Mesenteric fat pad (tissue), 1 donor: Measurements from ENCODE around the gene EEF2. TPM values are rescaled to one million over a fixed set of nuclear protein-coding genes. Genes with fewer than 3 reads are reported as not detected.
"Not testable (repeated sequence)": the region's sequence is repeated elsewhere in the genome, so short reads cannot be mapped to it uniquely, and the experiment has no call there.

Experiments
- DNase-seq: peaks from one replicate; pipeline ENCODE4 v3.0.0-alpha.2; 2020; ENCODE audit warnings: low spot score
- total RNA-seq: library from RNA; stranded (reverse); fragmentation: NEBNext Ultra II Directional; extraction: Animal tissue kit (Norgen Biotek cat#: 25700); gene quantifications from one replicate; pipeline ENCODE4 v1.2.1, GENCODE V29; 2021
- donor health status: DM: yes; HTN: yes; CAD: no.

EEF2 gene
- total RNA-seq, 1 donor from 2014 or later, result 2,131 TPM

DNA sequence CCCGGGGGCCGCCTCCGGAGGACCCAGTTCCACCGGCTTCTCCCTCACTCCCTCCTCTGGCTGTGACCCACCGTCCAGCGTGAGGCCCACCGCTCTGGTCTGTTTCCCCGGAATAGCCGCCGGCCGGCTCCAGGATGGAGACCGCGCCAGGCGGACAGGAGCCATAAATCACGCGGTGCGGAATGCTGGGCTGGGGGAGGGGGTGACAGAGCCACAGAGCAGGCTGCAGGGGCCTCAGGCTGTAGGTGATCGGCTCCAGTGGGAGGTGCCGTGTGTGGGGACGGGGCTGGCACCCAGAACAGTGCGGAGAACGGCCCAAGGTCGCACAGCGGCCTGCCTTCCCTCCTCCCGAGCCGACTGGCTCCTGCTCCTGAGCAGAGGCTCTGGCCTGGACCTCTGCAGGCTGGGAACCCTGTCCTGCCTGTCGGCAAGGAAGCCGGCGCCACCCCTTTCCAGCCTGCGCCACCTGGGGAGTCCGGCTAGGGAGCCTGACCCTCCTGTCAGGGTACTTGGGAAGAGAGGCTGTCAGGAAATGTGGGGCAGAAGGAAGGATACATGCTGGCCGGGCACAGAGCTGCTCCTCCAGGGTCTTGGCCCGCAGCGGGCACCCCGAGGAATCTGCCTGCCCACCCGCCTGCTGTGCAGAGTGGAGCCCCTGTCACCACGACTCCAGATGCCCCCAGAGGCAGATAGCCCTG, 30.6 kb upstream of the EEF2 start:
- DNase-seq, result no peak

DNA sequence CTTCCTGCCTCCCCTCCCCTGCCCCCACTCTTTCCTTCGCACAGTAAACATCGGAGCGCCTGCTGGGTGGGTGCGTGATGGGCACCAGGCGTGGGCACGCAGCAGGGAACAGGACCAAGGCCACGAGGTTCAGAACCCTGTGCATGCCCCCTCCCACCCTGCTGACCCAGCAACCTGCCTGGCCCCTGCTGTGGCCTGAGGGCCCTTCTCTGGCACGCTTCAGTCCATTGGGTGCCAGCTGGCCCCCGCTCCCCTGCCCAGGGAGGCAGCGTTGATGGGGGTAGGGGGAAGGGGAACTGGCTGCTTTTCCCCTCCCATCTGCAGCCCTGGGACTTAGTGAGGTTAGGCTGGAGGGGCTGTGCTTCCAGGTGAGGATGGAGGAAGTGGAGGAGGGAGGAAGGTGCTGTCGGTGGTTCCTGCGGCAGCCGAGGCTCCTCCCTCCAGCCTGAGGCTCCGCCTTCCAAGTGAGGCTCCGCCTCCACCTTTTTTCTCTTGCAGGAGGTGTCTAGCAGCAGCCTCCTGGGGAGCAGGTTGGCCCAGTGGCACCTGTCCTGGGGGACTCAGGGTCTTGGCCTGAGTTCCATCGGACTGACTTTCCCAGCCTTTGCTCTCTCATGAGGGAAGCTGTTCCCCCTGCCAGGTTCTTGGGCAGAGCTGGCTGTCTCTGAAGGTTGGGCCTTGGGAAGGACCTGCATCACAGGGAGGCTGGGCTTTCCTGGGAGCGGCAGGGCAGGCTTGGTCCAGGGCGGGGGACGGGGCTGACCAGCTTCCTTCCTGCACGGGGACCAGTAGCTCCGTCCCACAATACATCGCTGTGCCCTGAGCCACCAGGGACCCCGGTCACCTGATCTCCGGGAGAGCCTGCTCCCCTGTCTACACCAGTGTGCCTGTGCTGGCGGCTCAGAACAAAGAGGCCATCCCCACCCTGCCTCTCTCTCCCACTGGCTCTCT, 29.6 kb upstream of the EEF2 start:
- no peak for DNase-seq

DNA sequence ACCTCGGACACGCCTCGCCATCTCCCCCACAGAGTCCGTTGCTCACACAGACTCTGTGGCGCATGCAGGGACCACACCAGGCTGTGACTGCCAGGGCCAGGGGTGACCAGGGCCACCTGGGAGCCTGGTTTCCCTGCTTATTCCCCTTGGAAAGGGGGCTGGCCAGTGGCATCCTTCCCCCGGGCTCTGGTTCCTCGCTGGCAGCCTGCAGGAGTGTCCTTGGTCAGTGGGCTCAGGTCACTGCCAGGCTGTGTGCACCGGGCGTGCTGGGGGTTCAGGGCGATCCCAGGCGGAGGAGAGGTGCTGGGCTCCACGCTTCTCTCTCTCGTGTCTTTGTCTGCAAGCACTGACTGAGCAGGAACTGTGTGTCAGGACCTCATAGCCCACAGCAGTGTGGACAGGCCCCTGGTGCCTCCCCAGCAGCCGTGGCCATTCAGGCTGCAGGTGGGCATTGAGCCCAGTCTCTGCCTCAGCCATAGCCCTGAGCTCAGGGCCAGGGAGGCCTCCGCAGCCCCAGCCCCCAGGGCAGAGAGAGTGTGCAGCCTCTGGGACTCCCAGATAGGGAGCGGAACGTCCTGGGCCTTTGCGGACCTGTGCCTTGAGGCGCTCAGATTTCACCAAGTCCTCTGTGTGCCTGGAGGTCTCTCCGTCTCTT, 28.8 kb upstream of the EEF2 start:
- no peak for DNase-seq

- no peak for DNase-seq
Measured at GRCh38 chr19:4012975-4013634, 27.8 kb upstream of the EEF2 start.

GRCh38 chr19:4012092-4012974, 27.1 kb upstream of the EEF2 start:
- no peak for DNase-seq

DNA sequence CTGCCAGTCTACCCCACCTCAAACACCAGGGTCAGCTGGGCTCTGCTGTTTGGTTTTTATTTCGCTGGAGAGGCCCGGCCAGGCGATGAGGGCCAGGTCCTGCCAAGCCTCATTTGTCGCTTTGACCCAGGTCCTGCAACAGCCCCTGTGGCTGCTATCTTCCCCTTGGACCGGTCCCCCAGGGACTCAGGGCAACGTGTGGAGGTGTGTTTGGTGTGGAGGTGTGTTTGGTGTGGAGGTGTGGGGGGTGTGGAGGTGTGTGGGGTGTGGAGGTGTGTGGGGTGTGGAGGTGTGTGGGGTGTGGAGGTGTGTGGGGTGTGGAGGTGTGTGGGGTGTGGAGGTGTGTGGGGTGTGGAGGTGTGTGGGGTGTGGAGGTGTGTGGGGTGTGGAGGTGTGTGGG, 26.2 kb upstream of the EEF2 start:
- not testable (repeated sequence) for DNase-seq

DNA sequence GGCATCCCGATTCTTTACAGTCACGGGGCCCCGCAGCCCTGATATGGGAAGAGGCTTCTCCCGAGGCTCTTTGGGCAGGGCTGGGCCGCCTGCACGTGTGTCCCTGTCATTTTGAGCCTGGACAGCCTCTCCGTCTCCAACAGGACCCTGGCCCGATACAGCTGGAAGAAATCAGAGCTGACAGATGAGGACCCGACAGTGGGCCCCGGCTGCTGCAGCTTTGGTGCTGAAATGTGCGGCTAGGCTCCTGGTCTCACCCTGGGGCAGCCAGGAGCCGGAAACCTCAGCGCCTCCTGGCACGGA, 25.5 kb upstream of the EEF2 start:
- DNase-seq, result no peak

- DNase-seq, result no peak
Measured at GRCh38 chr19:4009990-4010807, 24.9 kb upstream of the EEF2 start.

- DNase-seq, result no peak
Measured at GRCh38 chr19:4007836-4008539, 22.7 kb upstream of the EEF2 start.

DNA sequence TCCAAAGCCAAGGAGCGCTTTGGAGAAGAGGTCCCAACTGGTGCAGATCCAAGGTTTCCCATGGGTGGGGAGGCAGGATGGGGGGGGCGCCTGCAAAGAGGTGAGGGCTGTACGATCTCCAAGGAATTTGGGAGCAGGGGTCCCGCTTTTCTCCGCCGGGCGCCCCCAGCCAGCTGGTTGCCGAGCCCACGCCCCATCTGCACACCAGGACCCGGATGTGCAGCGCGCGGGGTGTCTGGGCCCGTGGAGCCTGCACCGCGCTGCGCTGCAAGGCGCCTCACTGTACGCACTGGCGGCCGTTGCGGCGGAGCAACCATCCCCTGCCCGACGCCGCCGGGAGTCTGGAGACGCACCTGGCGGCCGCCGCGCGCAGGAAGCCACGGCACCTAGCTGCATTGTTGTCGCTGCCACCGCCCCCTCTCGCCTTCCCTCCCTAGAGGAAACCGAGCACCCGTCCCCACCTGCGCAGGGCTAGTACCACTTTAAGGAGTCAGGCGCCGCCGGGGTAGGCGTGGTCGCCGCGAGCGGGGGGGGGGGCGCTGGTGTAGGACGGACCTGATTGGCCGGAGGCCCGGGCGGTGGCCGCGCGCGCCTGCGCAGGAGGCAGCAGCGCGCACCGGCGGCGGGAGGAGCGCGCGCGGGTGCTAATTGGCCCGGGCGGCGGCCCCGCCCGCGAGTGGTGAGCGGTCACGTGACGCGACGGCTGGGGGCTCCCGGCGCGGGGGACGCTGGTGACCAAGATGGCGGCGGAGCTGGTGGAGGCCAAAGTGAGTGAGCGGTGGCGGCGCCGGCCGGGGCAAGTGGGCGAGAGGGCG, 22.0 kb upstream of the EEF2 start, which contains the start of gene PIAS4:
Gene PIAS4 (plus strand): TSS at position 716 of the 815 bp plus-strand sequence. CDS start 25 bp downstream, at position 741.
- peak; percentile 99 for DNase-seq

- DNase-seq, result not testable (repeated sequence)
Measured at GRCh38 chr19:4005436-4005835, 20.2 kb upstream of the EEF2 start.

DNA sequence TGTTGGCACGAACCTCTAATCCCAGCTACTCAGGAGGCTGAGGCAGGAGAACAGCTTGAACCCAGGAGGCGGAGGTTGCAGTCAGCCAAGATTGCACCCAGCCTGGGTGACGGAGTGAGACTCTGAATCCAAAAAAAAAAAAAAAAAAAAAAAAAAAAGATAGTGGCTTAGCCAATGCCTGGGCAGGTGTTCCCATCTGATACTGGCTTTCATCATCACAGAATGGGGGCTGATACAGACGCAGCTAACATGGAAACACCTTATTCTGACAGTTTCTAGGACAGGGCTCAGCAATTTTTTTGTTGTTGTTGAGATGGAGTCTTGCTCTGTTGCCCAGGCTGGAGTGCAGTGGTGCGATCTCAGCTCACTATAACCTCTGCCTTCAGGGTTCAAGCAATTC, 15.5 kb upstream of the EEF2 start:
- not testable (repeated sequence) for DNase-seq

- not testable (repeated sequence) for DNase-seq
Measured at GRCh38 chr19:3998667-3999412, 13.6 kb upstream of the EEF2 start.

GRCh38 chr19:3995607-3996006, 10.3 kb upstream of the EEF2 start:
- DNase-seq, result no peak

DNA sequence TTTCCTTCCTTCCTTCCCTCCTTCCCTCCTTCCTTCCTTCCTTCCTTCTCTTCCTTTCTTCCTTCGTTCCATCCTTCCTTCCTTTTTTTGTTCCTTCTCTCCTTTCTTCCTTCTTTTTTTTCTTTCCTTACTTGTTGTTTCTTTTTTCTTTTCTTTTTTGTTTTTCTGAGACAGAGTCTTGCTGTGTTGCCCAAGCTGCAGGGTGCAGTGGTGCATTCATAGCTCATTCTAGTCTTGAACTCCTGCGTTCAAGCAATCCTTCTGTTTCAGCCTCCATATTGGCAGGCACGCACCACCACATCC, 5.5 kb upstream of the EEF2 start:
- no peak for DNase-seq

DNA sequence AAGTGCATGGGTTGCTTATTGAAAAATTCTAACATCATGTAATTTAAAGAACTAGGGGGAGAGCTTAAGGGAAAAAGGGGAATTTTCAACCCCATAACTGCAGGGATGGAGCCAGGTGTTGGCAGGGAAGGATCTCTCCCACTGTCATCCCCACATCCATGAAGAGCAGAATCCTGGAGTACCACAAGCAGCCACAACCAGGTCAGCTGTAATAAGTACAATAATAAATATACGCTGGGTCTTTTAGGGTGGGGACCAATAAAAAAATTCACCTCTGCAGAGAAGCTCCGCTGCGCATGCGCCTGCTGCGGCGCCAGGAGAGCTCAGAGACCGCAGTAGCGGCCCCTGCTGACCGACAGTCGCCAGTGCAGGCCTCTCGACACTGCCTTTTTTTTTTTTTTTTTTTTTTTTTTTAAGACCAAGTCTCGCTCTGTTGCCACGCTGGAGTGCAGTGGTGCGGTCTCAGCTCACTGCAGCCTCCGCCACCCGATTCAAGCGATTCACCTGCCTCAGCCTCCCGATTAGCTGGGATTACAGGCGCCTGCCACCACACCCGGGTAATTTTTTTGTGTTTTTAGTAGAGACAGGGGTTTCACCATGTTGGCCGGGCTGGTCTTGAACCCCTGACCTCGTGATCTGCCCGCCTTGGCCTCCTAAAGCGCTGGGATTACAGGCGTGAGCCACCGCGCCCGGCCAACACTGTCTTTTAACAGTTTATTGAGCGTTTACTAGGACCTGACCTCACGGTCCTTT, 2.5 kb upstream of the EEF2 start:
- peak; percentile 94 for DNase-seq
